Measurements from ENCODE around the gene SASS6.
"Not testable (repeated sequence)": the region's sequence is repeated elsewhere in the genome, so short reads cannot be mapped to it uniquely, and the experiment has no call there.

SASS6 gene

DNA sequence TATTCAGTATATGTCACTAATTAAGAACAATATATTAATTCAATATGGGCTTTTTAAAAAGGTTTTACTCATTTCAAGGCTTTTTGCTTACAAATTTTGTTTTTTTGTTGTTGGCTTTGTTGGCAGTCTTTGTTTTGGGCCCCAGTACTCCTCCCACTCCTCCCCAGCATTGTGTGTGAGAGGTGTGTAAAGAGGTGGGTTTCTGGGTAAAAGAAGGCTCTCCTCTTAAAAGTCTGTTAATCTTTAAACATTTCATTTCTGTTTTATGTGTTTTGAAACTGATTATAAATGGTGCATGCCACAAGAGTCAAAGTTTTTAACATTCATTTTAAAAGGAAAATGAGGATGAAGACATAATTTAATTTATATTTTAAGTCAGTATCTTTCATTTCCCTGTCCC is 79.6 kb downstream of the SASS6 start:
- no peak overlapping the region for H3K4me3 ChIP-seq

DNA sequence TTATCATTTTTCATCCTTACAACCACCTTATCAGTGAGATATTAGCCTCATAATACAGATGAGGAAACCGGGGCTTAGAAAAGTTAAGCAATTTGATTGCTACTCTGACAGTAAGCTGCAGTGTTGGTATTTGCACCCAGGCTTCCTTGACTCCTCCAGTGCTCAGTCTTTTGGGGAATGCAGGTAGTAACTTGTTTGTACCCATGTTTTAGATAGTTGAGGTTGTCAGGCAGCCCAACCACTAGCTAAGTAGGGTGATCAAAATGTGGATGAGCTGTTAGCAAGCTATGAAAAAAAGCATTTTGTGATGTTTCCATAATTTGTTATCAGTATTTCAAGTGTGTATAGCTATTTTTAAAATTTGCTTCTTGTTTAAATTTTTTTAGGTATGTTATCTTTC is 80.8 kb downstream of the SASS6 start:
- Histone ChIP-seq H3K27ac (no peak overlapping the region), H3K4me3 (no peak overlapping the region)

More for the DNA sequence above, 79.6 kb downstream of the SASS6 start:
- H3K27ac ChIP-seq, result no peak overlapping the region

- no peak overlapping the region for H3K4me3 ChIP-seq
- no peak overlapping the region for H3K27ac ChIP-seq
Observed at GRCh38 chr1:100051401-100051800, 81.3 kb downstream of the SASS6 start.

DNA sequence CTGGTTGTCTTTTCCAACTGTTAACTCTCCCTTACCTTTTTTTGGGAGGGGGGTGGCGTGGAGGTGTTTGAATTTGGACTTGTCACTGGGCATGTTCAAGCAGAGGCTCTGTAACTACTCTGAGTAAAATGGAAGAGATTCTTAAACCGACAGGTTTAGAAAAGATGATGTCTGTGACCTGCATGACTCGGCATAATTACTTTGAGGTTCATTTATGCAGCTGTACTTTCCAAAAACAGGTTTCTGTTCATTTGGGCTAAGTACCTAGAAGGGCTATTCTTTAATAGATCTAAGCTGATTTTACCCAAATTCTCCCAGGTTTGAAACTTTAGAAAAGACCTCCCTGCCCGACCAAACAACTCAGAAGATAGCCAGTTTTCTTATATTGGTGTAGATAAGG is 82.6 kb downstream of the SASS6 start:
- no peak overlapping the region for H3K4me3 ChIP-seq
- peak overlapping the region in 1 of 21 experiments; percentile 8 for H3K27ac ChIP-seq

DNA sequence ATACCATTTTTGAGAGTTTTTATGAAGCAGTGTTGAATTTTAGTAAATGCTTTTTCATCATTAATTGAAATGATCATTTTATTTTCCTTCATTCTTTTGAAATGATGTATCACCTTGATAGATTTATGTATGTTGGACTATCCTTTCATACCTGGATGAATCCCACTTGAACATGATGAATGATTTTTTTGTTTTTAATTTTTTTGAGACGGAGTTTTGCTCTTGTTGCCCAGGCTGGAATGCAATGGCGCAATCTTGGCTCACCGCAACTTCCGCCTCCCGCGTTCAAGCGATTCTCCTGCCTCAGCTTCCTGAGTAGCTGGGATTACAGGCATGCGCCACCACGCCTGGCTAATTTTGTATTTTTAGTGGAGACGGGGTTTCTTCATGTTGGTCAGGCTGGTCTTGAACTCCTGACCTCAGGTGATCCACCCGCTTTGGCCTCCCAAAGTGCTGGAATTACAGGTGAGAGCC is 85.5 kb downstream of the SASS6 start:
- not testable (repeated sequence) for H3K4me3 ChIP-seq
- peak overlapping the region in 1 of 21 experiments; percentile 14 for H3K27ac ChIP-seq

DNA sequence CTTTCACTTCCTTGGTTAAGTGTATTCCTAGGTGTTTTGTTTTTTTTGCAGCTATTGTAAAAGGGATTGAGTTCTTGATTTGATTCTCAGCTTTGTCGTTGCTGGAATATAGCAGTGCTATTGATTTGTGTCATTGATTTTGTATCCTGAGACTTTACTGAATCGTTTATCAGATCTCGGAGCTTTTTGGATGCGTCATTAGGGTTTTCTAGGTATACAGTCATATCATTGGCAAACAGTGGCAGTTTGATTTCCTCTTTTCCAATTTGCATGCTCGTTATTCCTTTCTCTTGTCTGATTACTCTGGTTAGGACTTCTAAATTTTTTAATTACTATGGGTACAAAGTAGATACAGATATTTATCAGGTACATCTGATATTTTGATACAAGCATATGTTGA is 87.5 kb downstream of the SASS6 start:
- Histone ChIP-seq H3K27ac (no peak overlapping the region), H3K4me3 (no peak overlapping the region)

DNA sequence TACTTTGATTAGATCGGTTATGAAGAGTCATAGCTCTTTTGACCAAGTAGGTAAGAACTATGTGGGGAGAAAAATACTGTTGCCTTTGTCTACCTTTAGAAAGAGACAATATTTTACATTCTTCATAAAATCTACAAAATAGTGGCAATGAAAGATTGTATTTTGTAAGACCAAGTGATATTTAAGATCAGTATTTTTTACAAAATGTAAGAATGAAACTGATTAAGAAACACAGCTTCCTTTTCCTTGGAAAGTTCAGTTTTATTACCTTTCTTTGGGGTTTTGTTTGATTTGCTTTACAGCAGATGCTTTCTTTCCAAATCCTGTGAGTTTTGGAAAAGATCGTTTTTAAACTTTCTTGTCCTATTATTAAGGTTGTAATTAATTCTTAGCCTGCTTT is 93.1 kb downstream of the SASS6 start:
- Histone ChIP-seq H3K27ac (peak overlapping the region in 14 of 21 experiments; percentile 53 to 100 (median 99)), H3K4me3 (peak overlapping the region in 6 of 7 experiments; percentile 91 to 97 (median 96))

GRCh38 chr1:100038660-100039287 is 94.0 kb downstream of the SASS6 start:
- H3K27ac ChIP-seq, result peak overlapping the region; percentile 90 to 100 (median 98)
- peak overlapping the region; percentile 87 to 97 (median 95) for H3K4me3 ChIP-seq

- Histone ChIP-seq H3K4me3 (peak overlapping the region; percentile 87 to 97 (median 95)), H3K27ac (peak overlapping the region; percentile 90 to 100 (median 98))
Observed at GRCh38 chr1:100037927-100038659, 94.6 kb downstream of the SASS6 start.

GRCh38 chr1:100037656-100037926 is 95.1 kb downstream of the SASS6 start:
- peak overlapping the region; percentile 87 to 97 (median 95) for H3K4me3 ChIP-seq
- H3K27ac ChIP-seq, result peak overlapping the region; percentile 90 to 100 (median 98)

GRCh38 chr1:100036718-100037655 is 95.7 kb downstream of the SASS6 start:
- Histone ChIP-seq H3K4me3 (peak overlapping the region; percentile 87 to 97 (median 95)), H3K27ac (peak overlapping the region in 20 of 21 experiments; percentile 90 to 100 (median 98))

DNA sequence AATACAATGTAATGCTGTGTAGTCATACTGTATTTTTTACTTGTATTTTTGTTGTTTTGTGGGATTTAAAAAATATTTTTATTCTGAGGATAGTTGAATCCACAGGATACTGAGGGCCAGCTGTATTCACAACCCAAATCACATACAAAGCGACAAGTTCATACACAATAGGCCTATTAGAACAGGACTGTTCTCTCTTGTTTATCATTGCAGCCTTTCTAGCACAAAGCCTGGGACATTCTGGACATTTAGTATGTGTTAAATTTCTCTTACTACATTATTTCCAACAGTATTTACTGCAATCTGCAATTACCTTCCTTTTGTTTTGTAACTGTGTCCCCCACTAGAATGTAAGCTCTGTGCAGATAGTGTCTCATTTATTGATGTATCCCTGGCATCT is 97.5 kb downstream of the SASS6 start:
- H3K27ac ChIP-seq, result no peak overlapping the region
- no peak overlapping the region for H3K4me3 ChIP-seq

GRCh38 chr1:100034470-100034869 is 98.3 kb downstream of the SASS6 start:
- Histone ChIP-seq H3K4me3 (no peak overlapping the region), H3K27ac (no peak overlapping the region)
